Adrenal gland (tissue), 5 donors: ENCODE data around the gene AGL.

Source experiments
- POLR2A ChIP-seq, 2 donors: fragments of 450-650 bp; IDR thresholded peaks; one replicate each; pipeline ENCODE4 v1.6.1; 2017; ENCODE audit warnings: antibody characterized with exemption in 2 of 2, mild to moderate bottlenecking in 2 of 2, moderate library complexity in 1 of 2
- TF ChIP-seq, protein P1 (sequence below), 6 experiments: fragments of 450-650 bp in 4 of 6; fragments of 200-600 bp in 2 of 6; sonication (generic) in 1 of 6; IDR thresholded peaks; 1 replicate in 5 of 6; 2 replicates in 1 of 6; pipeline versions ENCODE4 v1.5.1 to v1.8.0; 2016 to 2021; ENCODE audit warnings: antibody characterized with exemption in 6 of 6, mild to moderate bottlenecking in 2 of 6, moderate library complexity in 1 of 6
- donor health status: DM: no; HTN: no; CAD: no.

DNA sequence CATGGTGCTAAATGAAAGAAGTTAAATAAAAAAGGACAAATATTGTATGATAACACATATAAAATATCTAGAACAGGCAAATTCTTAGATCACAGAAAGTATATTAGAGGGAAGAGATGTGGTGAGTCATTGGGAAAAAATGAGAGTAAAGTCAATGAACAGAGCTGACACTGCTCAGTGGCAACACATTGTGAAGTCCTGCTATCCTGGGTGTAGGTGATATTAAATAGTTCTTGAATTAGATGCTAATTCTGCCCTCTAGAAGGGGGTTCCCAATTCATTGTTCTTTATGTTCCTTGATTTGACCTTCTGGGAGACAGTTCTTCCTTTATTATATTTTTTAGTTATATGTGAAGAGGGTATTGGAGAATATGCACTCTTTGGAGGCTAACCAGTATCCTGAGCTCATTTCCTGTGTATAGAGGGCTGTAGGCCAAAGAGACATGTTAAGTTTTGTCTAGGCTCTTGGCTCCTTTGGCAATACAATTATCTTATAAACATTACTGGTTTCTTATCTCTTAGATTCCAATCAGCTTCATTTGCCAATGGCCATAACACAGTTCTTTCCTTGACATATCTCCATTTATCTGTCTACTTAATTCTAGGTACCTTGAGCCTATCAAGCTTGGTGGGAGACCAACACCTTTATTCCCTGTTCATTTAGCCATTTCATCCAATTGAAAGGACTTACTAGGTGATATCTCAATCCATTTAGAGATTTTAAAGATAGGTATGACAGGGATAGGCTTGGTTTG, 113.1 kb downstream of the AGL start:
- TF ChIP-seq POLR2A (IDR thresholded peaks at IDR 0.05), result no peak
- TF ChIP-seq, protein P1, sequence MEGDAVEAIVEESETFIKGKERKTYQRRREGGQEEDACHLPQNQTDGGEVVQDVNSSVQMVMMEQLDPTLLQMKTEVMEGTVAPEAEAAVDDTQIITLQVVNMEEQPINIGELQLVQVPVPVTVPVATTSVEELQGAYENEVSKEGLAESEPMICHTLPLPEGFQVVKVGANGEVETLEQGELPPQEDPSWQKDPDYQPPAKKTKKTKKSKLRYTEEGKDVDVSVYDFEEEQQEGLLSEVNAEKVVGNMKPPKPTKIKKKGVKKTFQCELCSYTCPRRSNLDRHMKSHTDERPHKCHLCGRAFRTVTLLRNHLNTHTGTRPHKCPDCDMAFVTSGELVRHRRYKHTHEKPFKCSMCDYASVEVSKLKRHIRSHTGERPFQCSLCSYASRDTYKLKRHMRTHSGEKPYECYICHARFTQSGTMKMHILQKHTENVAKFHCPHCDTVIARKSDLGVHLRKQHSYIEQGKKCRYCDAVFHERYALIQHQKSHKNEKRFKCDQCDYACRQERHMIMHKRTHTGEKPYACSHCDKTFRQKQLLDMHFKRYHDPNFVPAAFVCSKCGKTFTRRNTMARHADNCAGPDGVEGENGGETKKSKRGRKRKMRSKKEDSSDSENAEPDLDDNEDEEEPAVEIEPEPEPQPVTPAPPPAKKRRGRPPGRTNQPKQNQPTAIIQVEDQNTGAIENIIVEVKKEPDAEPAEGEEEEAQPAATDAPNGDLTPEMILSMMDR (IDR thresholded peaks at IDR 0.05), result no peak
